A673 (cell line): Measurements from ENCODE around the gene LIN54. TPM values are rescaled to one million over a fixed set of nuclear protein-coding genes. Genes with fewer than 3 reads are reported as not detected.

Source experiments
- BruUV-seq: library from RNA; stranded (reverse); fragments of 400-500 nt; replicated peaks from 2 replicates; lab custom pipeline; 2021; lab: Mats Ljungman, UMichigan
- CTCF ChIA-PET: fragments of 300-600 bp; sonication (Branson Sonifier 250); formaldehyde crosslinking; loops from one replicate; lab custom pipeline; 2022; ENCODE audit warnings: antibody characterized with exemption; lab: Charles Lee
- POLR2A ChIA-PET: fragments of 300-600 bp; sonication (Branson Sonifier 250); formaldehyde crosslinking; loops from one replicate; lab custom pipeline; 2022; ENCODE audit warnings: antibody characterized with exemption; ENCODE audit not compliant: low non-redundant PET; lab: Charles Lee
- DNase-seq: peaks from one replicate; pipeline ENCODE4 v3.0.0-alpha.2; 2015; ENCODE audit warnings: low spot score
- H3K27ac ChIP-seq: fragments of 200-600 bp; sonication (generic); 2 replicates; pipeline ENCODE4 v1.5.1; 2016; ENCODE audit warnings: mixed run types, low read depth, mild to moderate bottlenecking, mixed read lengths, antibody characterized with exemption, low read length; ENCODE audit not compliant: poor library complexity, severe bottlenecking
- H3K27me3 ChIP-seq: fragments of 200-600 bp; sonication (generic); replicated peaks from 2 replicates; pipeline ENCODE4 v1.6.1; 2017; ENCODE audit warnings: mixed run types, low read depth, mild to moderate bottlenecking, mixed read lengths, antibody characterized with exemption, low read length; ENCODE audit not compliant: insufficient read depth, poor library complexity
- H3K36me3 ChIP-seq: fragments of 200-600 bp; sonication (generic); 2 replicates; pipeline ENCODE4 v1.6.1; 2016; ENCODE audit warnings: mixed run types, mild to moderate bottlenecking, mixed read lengths, antibody characterized with exemption, low read length; ENCODE audit not compliant: insufficient read depth, poor library complexity, severe bottlenecking
- H3K4me1 ChIP-seq: fragments of 200-600 bp; sonication (generic); 2 replicates; pipeline ENCODE4 v1.6.1; 2017; ENCODE audit warnings: mixed run types, mild to moderate bottlenecking, mixed read lengths, antibody characterized with exemption, low read length; ENCODE audit not compliant: insufficient read depth, poor library complexity, severe bottlenecking
- H3K4me3 ChIP-seq: fragments of 200-600 bp; sonication (generic); 2 replicates; pipeline ENCODE4 v1.5.1; 2016; ENCODE audit warnings: low read depth, mixed run types, mild to moderate bottlenecking, mixed read lengths, low read length; ENCODE audit not compliant: poor library complexity, severe bottlenecking
- H3K9me3 ChIP-seq: fragments of 200-600 bp; sonication (generic); 2 replicates; pipeline ENCODE4 v1.6.1; 2016; ENCODE audit warnings: mixed run types, low read depth, mild to moderate bottlenecking, mixed read lengths, antibody characterized with exemption, low read length; ENCODE audit not compliant: poor library complexity, severe bottlenecking
- EZH2 ChIP-seq: fragments of 200-600 bp; sonication (generic); IDR thresholded peaks from 2 replicates; pipeline ENCODE4 v1.6.1; 2017; ENCODE audit warnings: borderline replicate concordance, low read depth, mild to moderate bottlenecking, mixed read lengths, antibody characterized with exemption, low read length; ENCODE audit not compliant: poor library complexity, severe bottlenecking
- intact Hi-C: fragments of 100-400 bp; cut with micrococcal nuclease; formaldehyde crosslinking; loops from one replicate; pipeline ENCODE4 v1.10.0; 2022; ENCODE audit not compliant: unreplicated experiment
- total RNA-seq: library from RNA; stranded (reverse); gene quantifications from 2 replicates; pipeline ENCODE4 v1.2.3, GENCODE V29; 2021
- TF ChIP-seq, protein P1 (sequence below): fragments of 300-800, 200-600 bp; sonication (generic); conservative IDR thresholded peaks from 2 replicates; pipeline ENCODE4 v1.5.1; 2017; ENCODE audit warnings: low read depth, mild to moderate bottlenecking, antibody characterized with exemption, low read length, moderate library complexity, mixed read lengths

LIN54 gene
- total RNA-seq, 1 experiment from 2014 or later = 16.0 TPM

- POLR2A ChIA-PET = no interaction called here
- no TSS peak for BruUV-seq
- TF ChIP-seq, protein P1, sequence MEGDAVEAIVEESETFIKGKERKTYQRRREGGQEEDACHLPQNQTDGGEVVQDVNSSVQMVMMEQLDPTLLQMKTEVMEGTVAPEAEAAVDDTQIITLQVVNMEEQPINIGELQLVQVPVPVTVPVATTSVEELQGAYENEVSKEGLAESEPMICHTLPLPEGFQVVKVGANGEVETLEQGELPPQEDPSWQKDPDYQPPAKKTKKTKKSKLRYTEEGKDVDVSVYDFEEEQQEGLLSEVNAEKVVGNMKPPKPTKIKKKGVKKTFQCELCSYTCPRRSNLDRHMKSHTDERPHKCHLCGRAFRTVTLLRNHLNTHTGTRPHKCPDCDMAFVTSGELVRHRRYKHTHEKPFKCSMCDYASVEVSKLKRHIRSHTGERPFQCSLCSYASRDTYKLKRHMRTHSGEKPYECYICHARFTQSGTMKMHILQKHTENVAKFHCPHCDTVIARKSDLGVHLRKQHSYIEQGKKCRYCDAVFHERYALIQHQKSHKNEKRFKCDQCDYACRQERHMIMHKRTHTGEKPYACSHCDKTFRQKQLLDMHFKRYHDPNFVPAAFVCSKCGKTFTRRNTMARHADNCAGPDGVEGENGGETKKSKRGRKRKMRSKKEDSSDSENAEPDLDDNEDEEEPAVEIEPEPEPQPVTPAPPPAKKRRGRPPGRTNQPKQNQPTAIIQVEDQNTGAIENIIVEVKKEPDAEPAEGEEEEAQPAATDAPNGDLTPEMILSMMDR = no peak
- TF ChIP-seq EZH2 = no peak
- CTCF ChIA-PET = no interaction called here
- H3K4me3 ChIP-seq = no peak overlapping the region
- no peaks in the 10 kb centered on the region for H3K9me3 ChIP-seq
- DNase-seq = no peak
- intact Hi-C loops = no loop called here
- no peaks in the 10 kb centered on the region for H3K27me3 ChIP-seq
- peaks cover 22% of the 10 kb centered on the region for H3K36me3 ChIP-seq
- no peaks in the 10 kb centered on the region for H3K4me1 ChIP-seq
- no peak overlapping the region for H3K27ac ChIP-seq
Measured at GRCh38 chr4:82893942-82894341, 116.7 kb downstream of the LIN54 start.

DNA sequence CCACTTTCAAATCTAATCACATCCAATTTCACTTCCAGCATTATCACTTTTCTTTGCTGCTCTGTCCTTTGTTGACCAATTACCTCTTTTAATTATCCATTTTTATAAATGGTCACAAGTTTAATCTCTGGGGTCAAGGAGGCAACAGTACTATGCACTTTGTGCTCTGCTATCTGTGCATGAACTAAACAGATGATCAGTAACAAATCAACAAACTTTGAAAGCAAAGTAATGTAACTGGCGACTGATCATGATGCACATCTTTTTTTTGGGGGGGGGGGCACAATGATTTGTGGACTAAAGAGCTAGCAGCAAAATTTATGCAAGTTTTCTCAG is 118.2 kb downstream of the LIN54 start:
- Histone ChIP-seq H3K9me3 (no peaks in the 10 kb centered on the region), H3K4me3 (no peak overlapping the region), H3K36me3 (peaks cover 22% of the 10 kb centered on the region), H3K4me1 (no peaks in the 10 kb centered on the region), H3K27ac (no peak overlapping the region), H3K27me3 (no peaks in the 10 kb centered on the region)
- DNase-seq = no peak
- TF ChIP-seq, protein P1 = no peak
- TF ChIP-seq EZH2 = no peak
- CTCF ChIA-PET = no interaction called here
- POLR2A ChIA-PET = no interaction called here
- intact Hi-C loops = no loop called here
- BruUV-seq = no TSS peak

GRCh38 chr4:82891707-82892466 is 118.7 kb downstream of the LIN54 start:
- Histone ChIP-seq H3K9me3 (no peaks in the 10 kb centered on the region), H3K36me3 (peaks cover 22% of the 10 kb centered on the region), H3K27me3 (no peaks in the 10 kb centered on the region), H3K4me3 (peak overlapping the region; percentile 82), H3K4me1 (no peaks in the 10 kb centered on the region), H3K27ac (peak overlapping the region; percentile 88)
- intact Hi-C loops = no loop called here
- CTCF ChIA-PET = no interaction called here
- no TSS peak for BruUV-seq
- no peak for DNase-seq
- POLR2A ChIA-PET = no interaction called here
- TF ChIP-seq, protein P1 = no peak
- TF ChIP-seq EZH2 = no peak
